Fibroblast of villous mesenchyme (primary cell): ENCODE results near the gene NCBP1. TPM values are rescaled to one million over a fixed set of nuclear protein-coding genes. Genes with fewer than 3 reads are reported as not detected.

Experiments used
- DNase-seq: peaks from one replicate; pipeline ENCODE4 v3.0.0-alpha.2; 2010; ENCODE audit warnings: low read depth
- H3K4me3 ChIP-seq: 2 replicates; pipeline ENCODE4 v1.5.1; 2011; ENCODE audit warnings: low read depth, mild to moderate bottlenecking, low read length
- total RNA-seq: library from RNA; depleted of rRNA; stranded (reverse); fragments of >200 nt; gene quantifications from 2 replicates; pipeline ENCODE4 v1.2.3, GENCODE V29; 2012
- TF ChIP-seq, protein P1 (sequence below): IDR thresholded peaks from 2 replicates; pipeline ENCODE4 v1.5.1; 2012; ENCODE audit warnings: low read depth, mild to moderate bottlenecking, low read length; ENCODE audit not compliant: insufficient read depth

The NCBP1 gene
- total RNA-seq, 1 donor: 60.9 TPM

DNA sequence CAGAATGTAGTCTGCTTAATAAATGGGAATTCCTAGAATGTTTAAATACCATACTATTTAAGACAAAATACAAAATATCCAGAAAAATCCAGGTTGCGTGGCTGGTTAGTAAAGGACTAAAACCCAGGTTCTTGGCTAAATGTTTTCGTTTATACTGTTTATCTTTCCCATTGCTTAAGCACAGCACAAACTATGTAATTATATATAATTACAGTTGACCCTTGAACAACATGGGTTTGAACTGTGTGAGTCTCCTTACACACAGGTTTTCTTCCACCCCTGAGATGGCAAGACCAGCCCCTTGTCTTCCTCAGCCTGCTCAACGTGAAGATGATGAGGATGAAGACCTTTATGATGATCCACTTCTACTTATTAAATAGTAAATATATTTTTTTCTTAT, 38.8 kb downstream of the NCBP1 start:
- TF ChIP-seq, protein P1, sequence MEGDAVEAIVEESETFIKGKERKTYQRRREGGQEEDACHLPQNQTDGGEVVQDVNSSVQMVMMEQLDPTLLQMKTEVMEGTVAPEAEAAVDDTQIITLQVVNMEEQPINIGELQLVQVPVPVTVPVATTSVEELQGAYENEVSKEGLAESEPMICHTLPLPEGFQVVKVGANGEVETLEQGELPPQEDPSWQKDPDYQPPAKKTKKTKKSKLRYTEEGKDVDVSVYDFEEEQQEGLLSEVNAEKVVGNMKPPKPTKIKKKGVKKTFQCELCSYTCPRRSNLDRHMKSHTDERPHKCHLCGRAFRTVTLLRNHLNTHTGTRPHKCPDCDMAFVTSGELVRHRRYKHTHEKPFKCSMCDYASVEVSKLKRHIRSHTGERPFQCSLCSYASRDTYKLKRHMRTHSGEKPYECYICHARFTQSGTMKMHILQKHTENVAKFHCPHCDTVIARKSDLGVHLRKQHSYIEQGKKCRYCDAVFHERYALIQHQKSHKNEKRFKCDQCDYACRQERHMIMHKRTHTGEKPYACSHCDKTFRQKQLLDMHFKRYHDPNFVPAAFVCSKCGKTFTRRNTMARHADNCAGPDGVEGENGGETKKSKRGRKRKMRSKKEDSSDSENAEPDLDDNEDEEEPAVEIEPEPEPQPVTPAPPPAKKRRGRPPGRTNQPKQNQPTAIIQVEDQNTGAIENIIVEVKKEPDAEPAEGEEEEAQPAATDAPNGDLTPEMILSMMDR: no peak
- H3K4me3 ChIP-seq: no peak overlapping the region
- no peak for DNase-seq

- no peak overlapping the region for H3K4me3 ChIP-seq
- TF ChIP-seq, protein P1: no peak
- DNase-seq: no peak
Measured at GRCh38 chr9:97673922-97674321, 40.3 kb downstream of the NCBP1 start.

GRCh38 chr9:97675655-97676054, 42.0 kb downstream of the NCBP1 start:
- H3K4me3 ChIP-seq: no peak overlapping the region
- TF ChIP-seq, protein P1: no peak
- DNase-seq: no peak

DNA sequence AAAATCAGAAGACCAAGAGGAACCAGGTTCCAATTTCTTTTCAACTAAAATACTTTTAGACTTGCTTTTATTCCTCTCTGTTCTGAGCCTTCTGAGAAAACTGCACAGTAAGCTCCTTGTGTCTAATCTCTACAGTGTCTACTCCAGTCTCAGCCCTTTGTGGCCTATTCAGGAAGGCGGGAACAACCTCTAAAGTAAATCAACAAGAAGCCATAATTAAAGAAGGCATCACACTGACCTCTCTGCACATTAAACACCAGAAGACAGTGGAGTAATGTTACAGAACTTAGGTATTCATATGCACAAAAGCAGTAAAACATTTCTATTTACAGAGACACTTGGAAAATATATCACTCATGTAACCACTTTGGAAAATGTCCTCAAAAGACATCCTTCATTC, 48.6 kb downstream of the NCBP1 start:
- DNase-seq: no peak
- H3K4me3 ChIP-seq: no peak overlapping the region
- TF ChIP-seq, protein P1: no peak

GRCh38 chr9:97688654-97689053, 55.0 kb downstream of the NCBP1 start:
- no peak for DNase-seq
- no peak overlapping the region for H3K4me3 ChIP-seq
- TF ChIP-seq, protein P1: no peak

GRCh38 chr9:97689401-97690180, 56.0 kb downstream of the NCBP1 start:
- H3K4me3 ChIP-seq: no peak overlapping the region
- DNase-seq: no peak
- TF ChIP-seq, protein P1: no peak

DNA sequence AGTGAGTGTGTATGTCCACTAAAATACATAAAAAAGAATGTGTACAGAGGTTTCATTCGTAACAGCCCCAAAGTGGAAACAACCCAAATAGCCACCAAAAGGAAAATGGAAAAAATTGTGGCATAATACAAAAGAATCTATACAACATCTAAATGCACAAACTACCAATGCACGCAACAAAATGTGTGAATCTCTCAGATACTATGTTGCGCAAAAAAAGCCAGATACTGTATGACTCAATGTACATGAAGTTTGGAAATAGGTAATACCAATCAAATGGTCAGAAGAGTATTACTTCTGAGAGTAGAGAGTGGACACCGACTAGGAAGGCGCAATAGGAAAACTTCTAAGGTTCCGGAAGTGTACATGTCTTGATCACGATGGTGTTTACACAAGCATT, 61.1 kb downstream of the NCBP1 start:
- DNase-seq: no peak
- TF ChIP-seq, protein P1: no peak
- H3K4me3 ChIP-seq: no peak overlapping the region
